Pons (tissue), 1 donor: ENCODE results near the gene SLC25A14.

Experiments
- DNase-seq: peaks from one replicate; pipeline ENCODE4 v3.0.0-alpha.2; 2016; ENCODE audit warnings: low spot score

The SLC25A14 gene

DNA sequence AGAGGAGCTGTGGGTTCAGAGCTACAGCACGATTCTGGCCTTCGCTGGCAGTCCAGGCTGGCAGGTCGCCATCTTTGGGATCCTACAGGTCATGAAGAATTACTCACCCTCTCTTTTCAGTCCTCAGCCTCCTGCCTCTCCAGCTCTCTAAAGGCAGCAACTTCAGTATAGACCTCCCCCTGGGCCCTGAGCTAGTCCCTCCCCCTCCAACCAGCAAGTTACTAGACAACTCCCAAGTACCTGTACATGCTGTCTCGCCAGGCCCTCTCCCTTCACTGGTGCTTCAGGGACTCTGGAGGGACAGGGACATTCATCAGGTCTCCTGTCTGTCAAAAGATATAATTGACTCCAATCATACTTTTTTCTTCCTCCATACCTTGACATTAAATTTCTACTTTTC, 45.8 kb downstream of the SLC25A14 start, which contains the start of gene GPR119:
Gene GPR119 (minus strand): TSS at position 155 of the 400 bp plus-strand sequence. CDS start 227 bp downstream, outside the sequence.
- no peak for DNase-seq

- DNase-seq: no peak
Measured at GRCh38 chrX:130386408-130386808, 46.7 kb downstream of the SLC25A14 start.

- peak; percentile 81 for DNase-seq
Measured at GRCh38 chrX:130393451-130394074, 53.8 kb downstream of the SLC25A14 start.

DNA sequence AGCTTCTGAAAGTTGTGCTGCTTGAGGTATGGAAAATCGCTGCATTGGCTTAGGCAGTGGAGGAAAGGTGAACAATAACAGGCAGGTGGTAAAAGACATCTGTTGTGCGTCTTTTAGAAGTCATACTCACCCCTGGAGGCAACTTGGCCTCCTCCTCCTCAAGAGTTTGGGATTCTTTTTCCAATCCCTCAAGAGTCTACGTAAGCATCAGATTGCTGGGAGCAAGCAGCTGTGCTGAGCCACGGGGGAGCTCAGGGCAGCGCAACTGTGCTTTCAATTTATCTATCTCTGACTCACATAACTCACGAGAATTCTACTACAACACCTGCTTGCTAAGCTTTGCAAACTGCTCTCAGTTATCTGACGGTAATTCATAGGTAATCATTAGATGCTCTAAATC, 55.6 kb downstream of the SLC25A14 start:
- DNase-seq: no peak

DNA sequence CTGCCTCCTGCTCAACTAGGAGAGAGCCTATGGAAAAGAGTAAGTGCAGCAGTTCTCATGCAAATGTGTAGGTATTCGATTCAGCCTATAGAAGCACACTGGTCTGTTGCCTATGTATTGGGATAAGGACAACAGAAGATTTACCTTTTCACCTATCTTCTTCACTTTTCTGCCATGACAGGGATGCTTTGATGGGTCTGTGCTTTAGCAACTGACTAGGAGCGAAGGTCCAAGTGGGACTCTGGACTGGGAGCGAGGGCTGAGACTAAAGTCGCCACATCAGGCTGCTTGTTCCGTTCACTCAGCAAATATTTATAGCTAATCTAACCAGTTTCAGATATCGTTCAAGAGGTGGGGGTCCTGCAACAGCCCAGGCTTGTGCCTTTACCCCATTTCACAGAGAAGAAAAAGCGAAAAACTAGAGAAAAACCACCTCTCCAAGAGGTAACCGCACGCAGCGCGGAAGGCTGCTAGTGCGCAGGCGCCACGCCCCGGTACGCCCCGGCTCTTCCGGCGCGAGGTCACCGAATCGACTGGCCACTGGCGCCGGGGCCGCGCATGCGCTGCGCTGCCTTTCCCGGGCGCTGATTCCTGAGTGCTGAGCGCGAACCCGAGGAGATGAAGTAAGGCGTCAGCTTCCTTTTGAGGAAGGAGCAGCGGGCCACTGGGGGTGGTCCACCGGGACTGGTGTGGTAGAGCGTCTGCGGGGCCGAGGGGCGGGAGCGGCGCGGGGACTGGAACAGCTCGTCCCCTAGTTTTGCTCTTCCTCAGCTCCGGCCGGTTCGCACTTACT, 61.9 kb downstream of the SLC25A14 start, which contains the start of gene RBMX2:
Gene RBMX2 (plus strand): TSS at position 573 of the 793 bp plus-strand sequence. CDS start 46 bp downstream, at position 619.
- DNase-seq: peak; percentile 59

DNA sequence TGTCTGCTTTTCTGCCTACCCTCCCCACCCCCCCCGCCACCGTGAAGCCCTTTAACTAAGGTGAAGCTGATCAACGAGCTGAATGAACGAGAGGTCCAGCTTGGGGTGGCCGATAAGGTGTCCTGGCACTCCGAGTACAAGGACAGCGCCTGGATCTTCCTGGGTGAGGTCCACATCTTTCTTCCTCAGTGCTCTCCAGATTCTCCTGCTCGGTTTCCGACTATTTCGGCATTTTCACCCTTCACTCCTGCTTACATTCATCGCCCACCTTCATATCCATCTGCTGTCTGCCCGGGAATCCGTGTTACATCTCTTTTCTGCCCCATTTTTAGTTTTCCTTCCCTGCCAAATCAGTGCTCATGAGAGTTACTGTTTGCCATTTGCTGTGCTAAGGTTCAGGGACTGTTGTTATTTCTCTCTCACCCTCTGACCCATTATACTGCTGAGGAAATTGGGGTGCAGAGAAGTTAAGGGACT, 62.5 kb downstream of the SLC25A14 start:
- no peak for DNase-seq

DNA sequence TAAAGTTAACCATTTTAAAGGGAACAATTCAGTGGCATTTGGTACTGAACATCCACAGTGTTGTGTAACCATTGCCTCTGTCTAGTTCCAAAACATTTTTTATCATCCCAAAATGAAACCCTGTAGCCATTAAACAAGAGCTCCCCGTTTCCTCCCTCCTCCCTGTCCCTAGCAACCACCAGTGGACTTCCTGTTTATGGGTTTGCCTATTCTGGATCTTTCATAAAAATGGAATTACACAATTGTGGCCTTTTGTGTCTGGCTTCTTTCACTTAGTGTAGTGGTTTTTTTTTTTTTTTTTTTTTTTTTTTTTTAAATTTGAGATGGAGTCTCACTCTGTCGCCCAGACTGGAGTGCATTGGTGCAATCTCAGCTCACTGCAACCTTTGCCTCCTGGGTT, 73.7 kb downstream of the SLC25A14 start:
- no peak for DNase-seq

- DNase-seq: no peak
Measured at GRCh38 chrX:130414800-130415199, 75.1 kb downstream of the SLC25A14 start.

GRCh38 chrX:130415201-130415600, 75.5 kb downstream of the SLC25A14 start:
- no peak for DNase-seq

GRCh38 chrX:130416785-130417184, 77.1 kb downstream of the SLC25A14 start:
- DNase-seq: no peak

GRCh38 chrX:130418066-130418465, 78.3 kb downstream of the SLC25A14 start:
- DNase-seq: no peak

DNA sequence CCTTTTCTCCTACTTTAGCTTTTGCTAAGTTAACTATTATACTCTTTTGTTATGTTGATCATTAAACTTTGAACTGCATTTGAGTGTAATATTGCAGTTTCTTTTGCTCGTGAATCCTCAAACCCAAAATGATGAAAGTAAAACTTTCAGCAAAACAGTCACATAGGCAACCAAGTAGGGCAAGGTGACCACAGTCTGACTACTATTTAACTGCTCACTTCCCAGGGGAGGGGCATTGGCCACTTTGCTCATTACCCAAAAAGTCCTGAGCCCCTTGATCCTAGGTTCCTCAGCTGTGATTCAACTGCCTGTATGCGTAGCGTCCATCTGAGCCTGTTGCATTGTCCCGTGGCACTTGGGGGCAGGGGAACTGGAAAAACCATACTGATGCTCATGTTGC, 79.0 kb downstream of the SLC25A14 start:
- no peak for DNase-seq

DNA sequence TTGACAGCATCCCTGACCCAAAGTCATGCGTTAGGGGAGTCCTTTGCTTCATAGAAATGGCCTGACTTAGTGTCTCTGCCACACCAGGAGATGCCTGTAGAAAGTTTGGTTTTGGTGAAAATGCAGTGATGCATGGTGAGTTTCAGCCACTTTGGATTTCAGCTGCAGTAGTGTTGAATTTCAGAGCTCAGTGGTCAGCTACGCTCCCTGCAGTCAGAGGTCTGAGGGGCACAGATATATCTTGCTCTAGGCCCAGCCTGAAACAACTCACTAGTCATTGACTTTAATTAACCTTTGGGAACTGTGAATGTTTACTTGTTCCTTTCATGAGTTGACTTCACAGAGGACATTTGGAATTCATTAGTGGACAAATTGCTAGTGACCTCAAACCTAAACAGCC, 79.5 kb downstream of the SLC25A14 start:
- DNase-seq: no peak
